ENCODE measurements around the gene ACAA2.

The ACAA2 gene

GRCh38 chr18:49734836-49735235, 78.5 kb downstream of the ACAA2 start:
- no peak for DNase-seq

- no peak for DNase-seq
Observed at GRCh38 chr18:49733896-49734585, 79.3 kb downstream of the ACAA2 start.

GRCh38 chr18:49733321-49733720, 80.0 kb downstream of the ACAA2 start:
- no peak for DNase-seq
